GM12878 (cell line): ENCODE data around the gene CELSR2.

Experiments
- CHD2 ChIP-seq: IDR thresholded peaks from 2 replicates; pipeline ENCODE4 v1.6.1; 2011; ENCODE audit warnings: low read depth, low read length, improper control_type of control experiment, borderline replicate concordance
- FOS ChIP-seq: IDR thresholded peaks from 3 replicates; pipeline ENCODE4 v1.6.1; 2011; ENCODE audit warnings: borderline replicate concordance; ENCODE audit not compliant: insufficient read length; ENCODE audit errors: extremely low read depth
- MEF2A ChIP-seq: IDR thresholded peaks from 2 replicates; pipeline ENCODE4 v1.6.1; 2011; ENCODE audit warnings: low read depth, mild to moderate bottlenecking, low read length, moderate library complexity; ENCODE audit not compliant: insufficient read depth

- TF ChIP-seq CHD2: no peak
- TF ChIP-seq FOS: no peak
- TF ChIP-seq MEF2A: no peak
Observed at GRCh38 chr1:109309347-109309746, 60.0 kb downstream of the CELSR2 start.
